Activated CD4-positive, CD25-positive, alpha-beta regulatory T cell treated with anti-CD3 and anti-CD28 coated beads, Interleukin-2, amount 50 U/mL, for 16 hours (primary cell): ENCODE results near the gene PPDPF.
"Not testable (repeated sequence)": the region's sequence is repeated elsewhere in the genome, so short reads cannot be mapped to it uniquely, and the experiment has no call there.

Source experiments
- DNase-seq: peaks from one replicate; pipeline ENCODE4 v3.0.0-alpha.2; 2020; ENCODE audit warnings: low read depth, low spot score

Gene PPDPF

GRCh38 chr20:63500151-63500901 lies 20.2 kb upstream of the PPDPF start:
- DNase-seq = no peak

GRCh38 chr20:63500902-63501817 lies 19.4 kb upstream of the PPDPF start:
- no peak for DNase-seq

GRCh38 chr20:63501818-63502670 lies 18.5 kb upstream of the PPDPF start:
- DNase-seq = no peak

GRCh38 chr20:63502671-63503172 lies 17.8 kb upstream of the PPDPF start:
- DNase-seq = no peak

GRCh38 chr20:63503524-63503923 lies 17.0 kb upstream of the PPDPF start:
- DNase-seq = no peak

GRCh38 chr20:63504642-63505041 lies 15.9 kb upstream of the PPDPF start:
- DNase-seq = no peak

GRCh38 chr20:63505281-63505680 lies 15.3 kb upstream of the PPDPF start:
- no peak for DNase-seq

GRCh38 chr20:63505723-63506122 lies 14.8 kb upstream of the PPDPF start:
- no peak for DNase-seq

- DNase-seq = no peak
Observed at GRCh38 chr20:63507083-63507743, 13.4 kb upstream of the PPDPF start.

- no peak for DNase-seq
Observed at GRCh38 chr20:63508072-63508768, 12.3 kb upstream of the PPDPF start.

- no peak for DNase-seq
Observed at GRCh38 chr20:63509088-63509564, 11.4 kb upstream of the PPDPF start.

GRCh38 chr20:63513207-63513606 lies 7.4 kb upstream of the PPDPF start:
- no peak for DNase-seq

- DNase-seq = not testable (repeated sequence)
Observed at GRCh38 chr20:63514520-63514919, 6.0 kb upstream of the PPDPF start.

- DNase-seq = no peak
Observed at GRCh38 chr20:63517376-63518309, 2.9 kb upstream of the PPDPF start.

GRCh38 chr20:63518351-63518861 lies 2.2 kb upstream of the PPDPF start:
- DNase-seq = no peak

- DNase-seq = no peak
Observed at GRCh38 chr20:63518946-63519667, 1.5 kb upstream of the PPDPF start.

- peak; percentile 31 for DNase-seq
Observed at GRCh38 chr20:63519668-63520503, 679 bp upstream of the PPDPF start.
